ENCODE results near the gene COL25A1.
"Not testable (repeated sequence)": the region's sequence is repeated elsewhere in the genome, so short reads cannot be mapped to it uniquely, and the experiment has no call there.

DNA sequence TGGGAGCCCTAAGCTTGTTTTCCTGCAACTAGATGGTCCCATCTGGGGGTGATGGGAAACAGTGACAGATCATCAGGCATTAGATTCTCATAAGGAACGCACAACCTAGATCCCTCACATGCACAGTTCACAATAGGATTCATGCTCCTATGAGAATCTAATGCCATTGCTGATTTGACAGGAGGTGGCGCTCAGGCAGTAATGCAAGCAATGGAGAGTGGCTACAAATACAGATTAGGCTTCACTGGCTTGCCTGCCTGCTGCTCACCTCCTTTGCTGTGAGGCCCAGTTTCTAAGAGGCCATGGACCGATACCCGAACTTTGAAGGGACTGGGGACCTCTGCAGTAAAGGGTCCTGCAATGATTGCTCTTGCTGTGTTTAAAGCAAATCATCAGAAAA lies 225.7 kb downstream of the COL25A1 start:
- not testable (repeated sequence) for TF ChIP-seq ZNF274 (IDR thresholded peaks at IDR 0.05; ENCODE audit: low read depth, low read length); SUZ12 (IDR thresholded peaks at IDR 0.05; ENCODE audit: extremely low read depth, insufficient read depth, insufficient read length)

All from NT2/D1 (cell line).